Measurements from ENCODE around the gene LRRC23. TPM values are rescaled to one million over a fixed set of nuclear protein-coding genes. Genes with fewer than 3 reads are reported as not detected.

Gene LRRC23
- total and polyA plus RNA-seq, 2 of the 13 experiments (the other 11 are each of a cell fraction or from before 2014, with no cell fraction given): 6.0 to 7.8 TPM

- H3K27ac ChIP-seq (ENCODE audit: extremely low read length, insufficient read depth, low read length): no peak overlapping the region
- H3K9ac ChIP-seq (ENCODE audit: insufficient read depth, low read depth, low read length): no peak overlapping the region
- ChIA-PET CTCF (ENCODE audit: low intra/inter-chr PET ratio, low total read pairs) (no interaction called here), POLR2A (interaction anchor here (0.8 to 2.0 kb wide), 6 partner anchors 8 to 20 kb away, joined by 3 to 8 read pairs (median 4); partner anchors contain the start of genes C12orf57, ENO2 and RNU7-1)
- FAIRE-seq (no peak), ATAC-seq (no peak), DNase-seq (ENCODE audit: low spot score) (no peak)
- peaks cover 24% of the 10 kb centered on the region for H3K79me2 ChIP-seq (ENCODE audit: insufficient read depth, low read length)
- peaks cover 8 to 26% of the 10 kb centered on the region in 2 experiments for H3K36me3 ChIP-seq (replicated peaks in 1 of 2; ENCODE audit: control insufficient read depth in 1 of 2, insufficient read depth in 2 of 2, low read length in 2 of 2)
- no peaks in the 10 kb centered on the region for H4K20me1 ChIP-seq (ENCODE audit: insufficient read depth, low read length)
- no peak overlapping the region for H3K4me2 ChIP-seq (ENCODE audit: low read depth, low read length)
- TF ChIP-seq TBX2 (CRISPR knock-in tag; IDR thresholded peaks at IDR 0.05; ENCODE audit: borderline replicate concordance) (no peak), ZNF343 (CRISPR knock-in tag; IDR thresholded peaks at IDR 0.05) (no peak), ZBTB7B (CRISPR knock-in tag; IDR thresholded peaks at IDR 0.05) (no peak), ZBTB39 (CRISPR knock-in tag; IDR thresholded peaks at IDR 0.05) (no peak), PRPF4 (IDR thresholded peaks at IDR 0.05; ENCODE audit: low read depth, low read length, poor library complexity, severe bottlenecking) (no peak)
- no peak overlapping the region for H2AFZ ChIP-seq (ENCODE audit: low read length)
- peaks cover 50% of the 10 kb centered on the region for H3K4me1 ChIP-seq (ENCODE audit: insufficient read depth, low read length)
- in situ Hi-C loops (cut with HindIII; ENCODE audit: extremely low pct_ligation_motif_present, low pct_unique_long_range_greater_than_20kb) (no loop called here), intact Hi-C loops (cut with micrococcal nuclease; ENCODE audit: unreplicated experiment) (no loop called here)
- no peaks in the 10 kb centered on the region for H3K9me3 ChIP-seq (ENCODE audit: low read length)
- no peak overlapping the region for H3K4me3 ChIP-seq (replicated peaks in 1 of 3; ENCODE audit: insufficient read depth in 1 of 3, low read depth in 2 of 3, low read length in 3 of 3)
- 92% methylated on average over 8 of the region's 8 CpGs for WGBS (ENCODE audit: low lambda C conversion rate)
- BruUV-seq (replicated peaks): no TSS peak
- H3K27me3 ChIP-seq (ENCODE audit: control insufficient read depth in 1 of 2, insufficient read depth in 2 of 2, low read length in 2 of 2): no peaks in the 10 kb centered on the region; a peak in 1 of 5 replicates
These were observed 29.5 kb downstream of the LRRC23 start for GRCh38 chr12:6934110-6934509.
